ENCODE results near the gene MOGAT1. TPM values are rescaled to one million over a fixed set of nuclear protein-coding genes. Genes with fewer than 3 reads are reported as not detected.

The MOGAT1 gene
- total and polyA plus RNA-seq, 2 of the 4 experiments (the other 2 are of a cell fraction): not detected

DNA sequence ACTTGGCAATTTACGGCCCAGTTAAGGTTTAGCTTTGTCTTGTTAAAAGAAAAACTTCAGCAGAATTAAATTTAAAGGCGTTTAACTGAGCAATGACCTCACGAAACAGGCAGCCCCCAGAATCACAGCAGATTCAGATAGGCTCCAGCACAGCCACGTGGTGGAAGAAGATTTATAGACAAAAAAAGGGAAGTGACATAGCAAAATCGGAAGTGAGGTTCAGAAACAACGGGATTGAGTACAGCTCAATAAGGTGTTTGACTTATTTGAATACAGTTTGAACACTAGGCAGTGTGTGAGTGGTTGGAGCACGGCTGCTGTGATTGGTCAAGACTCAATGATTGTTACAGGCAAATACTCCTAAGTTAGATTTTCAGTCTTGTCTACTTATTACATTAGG, 79.8 kb downstream of the MOGAT1 start:
- no peak overlapping the region for H3K23ac ChIP-seq (ENCODE audit: low read depth, low read length)
- no peak overlapping the region for H4K5ac ChIP-seq (ENCODE audit: low read depth, low read length)
- H4K91ac ChIP-seq (ENCODE audit: insufficient read depth, low read depth, low read length): no peak overlapping the region
- H2BK20ac ChIP-seq (ENCODE audit: low read depth, low read length): no peak overlapping the region
- no peak overlapping the region for H3K9ac ChIP-seq (ENCODE audit: low read depth, low read length)
- H3K4ac ChIP-seq (ENCODE audit: low read depth, low read length): no peak overlapping the region
- intact Hi-C loops (cut with micrococcal nuclease): no loop called here
- no peak overlapping the region for H3K14ac ChIP-seq (replicated peaks; ENCODE audit: low read depth, low read length)
- BruUV-seq (replicated peaks): no TSS peak
- DNase-seq (no peak), ATAC-seq (ENCODE audit: low read depth) (no peak)
- ChIA-PET POLR2A (ENCODE audit: unreplicated experiment) (no interaction called here), CTCF (no interaction called here)
- no peak overlapping the region for H2AK5ac ChIP-seq (ENCODE audit: low read depth, low read length)
- no peak overlapping the region for H3K56ac ChIP-seq (ENCODE audit: extremely low read depth, insufficient read depth, low read length)
- peaks cover under 1% of the 10 kb centered on the region; the same call in 1 of the 2 replicates for H3K9me1 ChIP-seq (ENCODE audit: insufficient read depth, low read length)
- no peaks in the 10 kb centered on the region for H3K79me1 ChIP-seq (ENCODE audit: low read depth in 1 of 2, low read length in 2 of 2)
- in situ Hi-C loops (cut with MboI; ENCODE audit: low sequenced_read_pairs): no loop called here
- no peak overlapping the region for H3K4me2 ChIP-seq (ENCODE audit: low read depth, low read length)
- H2AK9ac ChIP-seq (replicated peaks; ENCODE audit: low read depth, low read length, poor library complexity): no peak overlapping the region
- H3K18ac ChIP-seq (ENCODE audit: low read depth, low read length): no peak overlapping the region
- no peak overlapping the region for H3K4me3 ChIP-seq (ENCODE audit: insufficient read depth, low read depth, low read length)
- no peaks in the 10 kb centered on the region for H4K20me1 ChIP-seq (ENCODE audit: insufficient read depth, low read length)
- no peaks in the 10 kb centered on the region for H3K27me3 ChIP-seq (ENCODE audit: control insufficient read depth, insufficient read depth, low read length)
- no peak for TF ChIP-seq NFE2L2 (IDR thresholded peaks at IDR 0.05; ENCODE audit: low read depth, low read length)
- no peak for TF ChIP-seq BHLHE40 (IDR thresholded peaks at IDR 0.05; ENCODE audit: low read depth, low read length)
- TF ChIP-seq, protein P1, sequence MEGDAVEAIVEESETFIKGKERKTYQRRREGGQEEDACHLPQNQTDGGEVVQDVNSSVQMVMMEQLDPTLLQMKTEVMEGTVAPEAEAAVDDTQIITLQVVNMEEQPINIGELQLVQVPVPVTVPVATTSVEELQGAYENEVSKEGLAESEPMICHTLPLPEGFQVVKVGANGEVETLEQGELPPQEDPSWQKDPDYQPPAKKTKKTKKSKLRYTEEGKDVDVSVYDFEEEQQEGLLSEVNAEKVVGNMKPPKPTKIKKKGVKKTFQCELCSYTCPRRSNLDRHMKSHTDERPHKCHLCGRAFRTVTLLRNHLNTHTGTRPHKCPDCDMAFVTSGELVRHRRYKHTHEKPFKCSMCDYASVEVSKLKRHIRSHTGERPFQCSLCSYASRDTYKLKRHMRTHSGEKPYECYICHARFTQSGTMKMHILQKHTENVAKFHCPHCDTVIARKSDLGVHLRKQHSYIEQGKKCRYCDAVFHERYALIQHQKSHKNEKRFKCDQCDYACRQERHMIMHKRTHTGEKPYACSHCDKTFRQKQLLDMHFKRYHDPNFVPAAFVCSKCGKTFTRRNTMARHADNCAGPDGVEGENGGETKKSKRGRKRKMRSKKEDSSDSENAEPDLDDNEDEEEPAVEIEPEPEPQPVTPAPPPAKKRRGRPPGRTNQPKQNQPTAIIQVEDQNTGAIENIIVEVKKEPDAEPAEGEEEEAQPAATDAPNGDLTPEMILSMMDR (conservative IDR thresholded peaks at IDR 0.05; ENCODE audit: low read depth, low read length): no peak
- no peak for TF ChIP-seq RCOR1 (IDR thresholded peaks at IDR 0.05; ENCODE audit: insufficient replicate concordance, low read length)
- TF ChIP-seq CEBPB (IDR thresholded peaks at IDR 0.05; ENCODE audit: low read depth, low read length): no peak
- no peak for TF ChIP-seq SMC3 (IDR thresholded peaks at IDR 0.05; ENCODE audit: low read depth, low read length)
- no peak for TF ChIP-seq MAZ (IDR thresholded peaks at IDR 0.05; ENCODE audit: borderline replicate concordance, low read depth, low read length)
- no peak overlapping the region for H2BK120ac ChIP-seq (ENCODE audit: low read depth, low read length)
- H3K9me3 ChIP-seq (ENCODE audit: control insufficient read depth, insufficient read depth, low read length): no peaks in the 10 kb centered on the region
- dilution Hi-C loops (cut with HindIII; ENCODE audit: low sequenced_read_pairs, unreplicated experiment): no loop called here
- peaks cover 5% of the 10 kb centered on the region for H3K4me1 ChIP-seq (ENCODE audit: control insufficient read depth, insufficient read depth, low read length)
- no peak overlapping the region for H3K27ac ChIP-seq (ENCODE audit: insufficient read depth, low read length)
- H2AFZ ChIP-seq (replicated peaks; ENCODE audit: low read length, poor library complexity): no peak overlapping the region
- H2BK5ac ChIP-seq (ENCODE audit: low read depth, low read length, poor library complexity, severe bottlenecking): no peak overlapping the region
- no peaks in the 10 kb centered on the region for H3K36me3 ChIP-seq (ENCODE audit: control insufficient read depth, insufficient read depth, low read length)
- 89% methylated on average over 3 of the region's 7 CpGs; no CpG with 5 or more reads in 1 of the 2 experiments for WGBS, 2 experiments (ENCODE audit: extremely low coverage in 2 of 2, insufficient read length in 1 of 2)
- H4K8ac ChIP-seq (ENCODE audit: low read depth in 2 of 2, low read length in 2 of 2): no peak overlapping the region
- no peak overlapping the region for H2BK15ac ChIP-seq (ENCODE audit: low read depth, low read length)
